ENCODE measurements around the gene PRLH.
A peak's percentile ranks its signal among the peaks of the same experiment; 100 is the strongest.

PRLH gene

GRCh38 chr2:237581751-237582746 is 15.7 kb downstream of the PRLH start:
- no peak overlapping the region for H3K4ac ChIP-seq (ENCODE audit: low read length)
- no peak overlapping the region for H4K91ac ChIP-seq (ENCODE audit: low read depth, low read length, poor library complexity)
- H3K4me3 ChIP-seq (ENCODE audit: low read length in 2 of 2) = peak overlapping the region in 1 of 2 donors; percentile 50
- DNase-seq (ENCODE audit: low spot score) = peak; percentile 35
- H3K9me3 ChIP-seq (replicated peaks in 1 of 2; ENCODE audit: control insufficient read depth in 2 of 2, insufficient read depth in 1 of 2, low read depth in 1 of 2, low read length in 2 of 2) = no peaks in the 10 kb centered on the region
- H3K4me1 ChIP-seq (ENCODE audit: control insufficient read depth in 2 of 2, insufficient read depth in 1 of 2, low read depth in 1 of 2, low read length in 2 of 2) = peaks cover 0 to 7% of the 10 kb centered on the region in 2 donors
- H2BK5ac ChIP-seq (ENCODE audit: low read length) = no peak overlapping the region
- H3K18ac ChIP-seq (ENCODE audit: low read length) = peak overlapping the region; percentile 88
- H3K36me3 ChIP-seq (replicated peaks in 1 of 2; ENCODE audit: control insufficient read depth in 2 of 2, insufficient read depth in 2 of 2, low read length in 2 of 2) = no peaks in the 10 kb centered on the region
- H2BK120ac ChIP-seq (ENCODE audit: low read depth, low read length) = no peak overlapping the region
- no CpG with 5 or more reads among the region's 25 CpGs for WGBS, 2 donors (ENCODE audit: extremely low coverage in 2 of 2, insufficient read length in 2 of 2, insufficient replicate concordance in 1 of 2)
- peak overlapping the region; percentile 58 for H2AFZ ChIP-seq (ENCODE audit: low read length)
- no peak overlapping the region for H2BK12ac ChIP-seq (ENCODE audit: low read length)
- H3K27me3 ChIP-seq (ENCODE audit: control insufficient read depth in 3 of 3, insufficient read depth in 3 of 3, low read depth in 1 of 3, low read length in 3 of 3) = peaks cover 0 to 13% (median 0%) of the 10 kb centered on the region in 3 experiments
- peak overlapping the region; percentile 57 for H3K9ac ChIP-seq (ENCODE audit: low read depth, low read length, poor library complexity)
- peaks cover 2% of the 10 kb centered on the region for H3K79me1 ChIP-seq (ENCODE audit: low read depth, low read length)
- peak overlapping the region; percentile 34 for H2BK15ac ChIP-seq (ENCODE audit: low read length)
- no peak overlapping the region for H3K27ac ChIP-seq (replicated peaks; ENCODE audit: low read length)
- H2AK5ac ChIP-seq (ENCODE audit: low read depth, low read length) = no peak overlapping the region
- no peak overlapping the region for H3K14ac ChIP-seq (ENCODE audit: low read length)
- H4K8ac ChIP-seq (ENCODE audit: low read depth, low read length) = no peak overlapping the region
- H3K23ac ChIP-seq (ENCODE audit: low read depth, low read length, poor library complexity) = no peak overlapping the region
- peak overlapping the region; percentile 21 for H3K4me2 ChIP-seq (ENCODE audit: insufficient read depth, low read length, poor library complexity, severe bottlenecking)

GRCh38 chr2:237583385-237584295 is 17.3 kb downstream of the PRLH start:
- Histone ChIP-seq H3K36me3 (replicated peaks in 1 of 2; ENCODE audit: control insufficient read depth in 2 of 2, insufficient read depth in 2 of 2, low read length in 2 of 2) (no peaks in the 10 kb centered on the region), H4K8ac (ENCODE audit: low read depth, low read length) (no peak overlapping the region), H2AFZ (ENCODE audit: low read length) (peak overlapping the region; percentile 25), H3K4me1 (ENCODE audit: control insufficient read depth in 2 of 2, insufficient read depth in 1 of 2, low read depth in 1 of 2, low read length in 2 of 2) (peaks cover 0 to 7% of the 10 kb centered on the region in 2 donors), H3K4me3 (ENCODE audit: low read length in 2 of 2) (no peak overlapping the region), H3K79me1 (ENCODE audit: low read depth, low read length) (peaks cover 2% of the 10 kb centered on the region), H3K4me2 (ENCODE audit: insufficient read depth, low read length, poor library complexity, severe bottlenecking) (no peak overlapping the region), H2AK5ac (ENCODE audit: low read depth, low read length) (no peak overlapping the region), H4K91ac (ENCODE audit: low read depth, low read length, poor library complexity) (no peak overlapping the region), H2BK120ac (ENCODE audit: low read depth, low read length) (no peak overlapping the region), H2BK12ac (ENCODE audit: low read length) (no peak overlapping the region), H2BK15ac (ENCODE audit: low read length) (no peak overlapping the region), H3K23ac (ENCODE audit: low read depth, low read length, poor library complexity) (no peak overlapping the region), H3K27ac (replicated peaks; ENCODE audit: low read length) (no peak overlapping the region), H2BK5ac (ENCODE audit: low read length) (no peak overlapping the region), H3K27me3 (ENCODE audit: control insufficient read depth in 3 of 3, insufficient read depth in 3 of 3, low read depth in 1 of 3, low read length in 3 of 3) (peaks cover 0 to 6% (median 0%) of the 10 kb centered on the region in 3 experiments), H3K18ac (ENCODE audit: low read length) (no peak overlapping the region), H3K14ac (ENCODE audit: low read length) (no peak overlapping the region), H3K9me3 (replicated peaks in 1 of 2; ENCODE audit: control insufficient read depth in 2 of 2, insufficient read depth in 1 of 2, low read depth in 1 of 2, low read length in 2 of 2) (peaks cover 0 to 3% of the 10 kb centered on the region in 2 donors), H3K9ac (ENCODE audit: low read depth, low read length, poor library complexity) (no peak overlapping the region), H3K4ac (ENCODE audit: low read length) (no peak overlapping the region)
- no peak for DNase-seq (ENCODE audit: low spot score)
- WGBS, 2 donors (ENCODE audit: extremely low coverage in 2 of 2, insufficient read length in 2 of 2, insufficient replicate concordance in 1 of 2) = no CpG with 5 or more reads among the region's 19 CpGs

GRCh38 chr2:237585590-237586221 is 19.3 kb downstream of the PRLH start:
- Histone ChIP-seq H3K36me3 (replicated peaks in 1 of 2; ENCODE audit: control insufficient read depth in 2 of 2, insufficient read depth in 2 of 2, low read length in 2 of 2) (no peaks in the 10 kb centered on the region), H3K9me3 (replicated peaks in 1 of 2; ENCODE audit: control insufficient read depth in 2 of 2, insufficient read depth in 1 of 2, low read depth in 1 of 2, low read length in 2 of 2) (peaks cover 0 to 3% of the 10 kb centered on the region in 2 donors), H3K23ac (ENCODE audit: low read depth, low read length, poor library complexity) (no peak overlapping the region), H3K4me1 (ENCODE audit: control insufficient read depth in 2 of 2, insufficient read depth in 1 of 2, low read depth in 1 of 2, low read length in 2 of 2) (peaks cover 2 to 7% of the 10 kb centered on the region in 2 donors), H2BK12ac (ENCODE audit: low read length) (no peak overlapping the region), H2AFZ (ENCODE audit: low read length) (no peak overlapping the region), H4K91ac (ENCODE audit: low read depth, low read length, poor library complexity) (peak overlapping the region; percentile 48), H2BK15ac (ENCODE audit: low read length) (no peak overlapping the region), H3K27ac (replicated peaks; ENCODE audit: low read length) (no peak overlapping the region), H3K4me3 (ENCODE audit: low read length in 2 of 2) (no peak overlapping the region), H3K9ac (ENCODE audit: low read depth, low read length, poor library complexity) (no peak overlapping the region), H3K79me1 (ENCODE audit: low read depth, low read length) (peaks cover 2% of the 10 kb centered on the region), H4K8ac (ENCODE audit: low read depth, low read length) (no peak overlapping the region), H3K18ac (ENCODE audit: low read length) (peak overlapping the region; percentile 44), H2AK5ac (ENCODE audit: low read depth, low read length) (peak overlapping the region; percentile 73), H2BK120ac (ENCODE audit: low read depth, low read length) (no peak overlapping the region), H2BK5ac (ENCODE audit: low read length) (no peak overlapping the region), H3K14ac (ENCODE audit: low read length) (no peak overlapping the region), H3K27me3 (ENCODE audit: control insufficient read depth in 3 of 3, insufficient read depth in 3 of 3, low read depth in 1 of 3, low read length in 3 of 3) (no peaks in the 10 kb centered on the region), H3K4me2 (ENCODE audit: insufficient read depth, low read length, poor library complexity, severe bottlenecking) (no peak overlapping the region), H3K4ac (ENCODE audit: low read length) (no peak overlapping the region)
- no CpG with 5 or more reads among the region's 15 CpGs for WGBS, 2 donors (ENCODE audit: extremely low coverage in 2 of 2, insufficient read length in 2 of 2, insufficient replicate concordance in 1 of 2)
- DNase-seq (ENCODE audit: low spot score) = no peak
